Endothelial cell of umbilical vein (primary cell): ENCODE measurements around the gene ARHGEF26. TPM values are rescaled to one million over a fixed set of nuclear protein-coding genes. Genes with fewer than 3 reads are reported as not detected.

Experiments
- BruUV-seq: library from RNA; stranded (reverse); fragments of 400-500 nt; replicated peaks from 2 replicates; lab custom pipeline; 2021; lab: Mats Ljungman, UMichigan
- CTCF ChIA-PET: fragments of 300-600, 350-600 bp; sonication (Branson Sonifier 250); formaldehyde crosslinking; loops from one replicate; lab custom pipeline; 2021; ENCODE audit warnings: antibody characterized with exemption, inconsistent platforms; lab: Charles Lee
- POLR2A ChIA-PET: fragments of 300-600, 350-600 bp; sonication (Branson Sonifier 250); formaldehyde crosslinking; loops from one replicate; lab custom pipeline; 2021; ENCODE audit warnings: antibody characterized with exemption, inconsistent platforms; lab: Charles Lee
- DNase-seq: peaks from one replicate; pipeline ENCODE4 v3.0.0-alpha.2; 2011; ENCODE audit warnings: low read depth, low spot score
- FAIRE-seq: peaks from 2 replicates; lab custom pipeline; 2011; peaks lifted over from hg19 to GRCh38; lab: Jason Lieb, UNC
- H2AFZ ChIP-seq: 2 replicates; pipeline ENCODE4 v1.6.0; 2012; ENCODE audit warnings: low read depth, low read length, control low read depth, inconsistent platforms
- H3K27ac ChIP-seq: 2 replicates; pipeline ENCODE4 v1.5.1; 2011; ENCODE audit warnings: low read depth, mild to moderate bottlenecking, control low read depth, low read length, moderate library complexity; ENCODE audit not compliant: insufficient read depth
- H3K27me3 ChIP-seq, 2 experiments: 2 replicates each; pipeline versions ENCODE4 v1.6.0 to v1.6.1; 2011; ENCODE audit warnings: low read length in 2 of 2, mixed read lengths in 1 of 2; ENCODE audit not compliant: control insufficient read depth in 2 of 2, insufficient read depth in 2 of 2
- H3K36me3 ChIP-seq, 2 experiments: 2 replicates in 1 of 2; 3 replicates in 1 of 2; pipeline ENCODE4 v1.5.1; 2011; ENCODE audit warnings: low read length in 2 of 2, mild to moderate bottlenecking in 1 of 2, moderate library complexity in 1 of 2; ENCODE audit not compliant: control insufficient read depth in 2 of 2, insufficient read depth in 2 of 2; ENCODE audit errors: extremely low read depth in 1 of 2
- H3K4me1 ChIP-seq: 3 replicates; pipeline ENCODE4 v1.5.1; 2011; ENCODE audit warnings: mild to moderate bottlenecking, low read length; ENCODE audit not compliant: control insufficient read depth, insufficient read depth; ENCODE audit errors: extremely low read depth
- H3K4me2 ChIP-seq: 2 replicates; pipeline ENCODE4 v1.6.1; 2011; ENCODE audit warnings: low read length, control low read depth, mixed read lengths; ENCODE audit not compliant: insufficient read depth
- H3K4me3 ChIP-seq, 3 experiments: fragments of 200-600 bp in 1 of 3; sonication (generic), shearing (Covaris generic) in 1 of 3; replicated peaks in 1 of 3; 2 replicates each; pipeline ENCODE4 v1.5.1; 2011 to 2016; ENCODE audit warnings: control low read depth in 3 of 3, low read length in 3 of 3, mild to moderate bottlenecking in 2 of 3, inconsistent platforms in 1 of 3, low read depth in 1 of 3, moderate library complexity in 1 of 3; ENCODE audit not compliant: insufficient read depth in 1 of 3
- H3K79me2 ChIP-seq: 2 replicates; pipeline ENCODE4 v1.6.0; 2012; ENCODE audit warnings: low read length, inconsistent platforms; ENCODE audit not compliant: control insufficient read depth, insufficient read depth
- H3K9ac ChIP-seq: replicated peaks from 2 replicates; pipeline ENCODE3; 2011; ENCODE audit warnings: low read length, control low read depth; ENCODE audit not compliant: insufficient read depth; ENCODE audit errors: extremely low read depth
- H3K9me1 ChIP-seq: replicated peaks from 3 replicates; pipeline ENCODE4 v1.6.0; 2011; ENCODE audit warnings: mild to moderate bottlenecking, low read length; ENCODE audit not compliant: control insufficient read depth, insufficient read depth; ENCODE audit errors: extremely low read depth
- H3K9me3 ChIP-seq: replicated peaks from 2 replicates; pipeline ENCODE4 v1.5.1; 2012; ENCODE audit warnings: low read length, inconsistent platforms; ENCODE audit not compliant: control insufficient read depth, insufficient read depth
- H4K20me1 ChIP-seq: replicated peaks from 2 replicates; pipeline ENCODE3; 2011; ENCODE audit warnings: mild to moderate bottlenecking, low read length; ENCODE audit not compliant: control insufficient read depth, insufficient read depth; ENCODE audit errors: extremely low read depth
- CTCF ChIP-seq, 2 donors: IDR thresholded peaks; 1 replicate in 1 of 2; 2 replicates in 1 of 2; pipeline ENCODE4 v1.5.1; 2011; ENCODE audit warnings: low read length in 2 of 2, mild to moderate bottlenecking in 2 of 2, moderate library complexity in 2 of 2, control low read depth in 1 of 2, inconsistent platforms in 1 of 2, low read depth in 1 of 2; ENCODE audit not compliant: insufficient read depth in 1 of 2; ENCODE audit errors: extremely low read depth in 1 of 2
- EZH2 ChIP-seq: IDR thresholded peaks from 2 replicates; pipeline ENCODE4 v1.6.1; 2012; ENCODE audit warnings: borderline replicate concordance, low read depth, mild to moderate bottlenecking, moderate library complexity, low read length, inconsistent platforms; ENCODE audit not compliant: severe bottlenecking
- FOS ChIP-seq: IDR thresholded peaks from 2 replicates; pipeline ENCODE4 v1.6.1; 2011; ENCODE audit warnings: mild to moderate bottlenecking, low read length, moderate library complexity, borderline replicate concordance; ENCODE audit not compliant: insufficient read depth
- GATA2 ChIP-seq: IDR thresholded peaks from 2 replicates; pipeline ENCODE4 v1.7.0; 2011; ENCODE audit warnings: low read depth, mild to moderate bottlenecking, moderate library complexity, mixed read lengths, low read length; ENCODE audit not compliant: insufficient read length, insufficient read depth
- JUN ChIP-seq: IDR thresholded peaks from 2 replicates; pipeline ENCODE4 v1.6.1; 2011; ENCODE audit warnings: borderline replicate concordance, low read depth; ENCODE audit not compliant: insufficient read length, insufficient read depth
- MAX ChIP-seq: IDR thresholded peaks from 2 replicates; pipeline ENCODE4 v1.6.1; 2011; ENCODE audit not compliant: insufficient read depth, insufficient read length
- MYC ChIP-seq: IDR thresholded peaks from one replicate; pipeline ENCODE4 v1.6.1; 2011; ENCODE audit warnings: mild to moderate bottlenecking, low read depth, low read length
- POLR2A ChIP-seq: IDR thresholded peaks from 2 replicates; pipeline ENCODE4 v1.6.1; 2012; ENCODE audit warnings: low read depth, mild to moderate bottlenecking, control low read depth, low read length
- POLR2AphosphoS5 ChIP-seq: IDR thresholded peaks from 2 replicates; pipeline ENCODE4 v1.6.1; 2012; ENCODE audit warnings: low read depth, mild to moderate bottlenecking, control low read depth, low read length, moderate library complexity; ENCODE audit not compliant: insufficient read depth
- dilution Hi-C: fragments of 300-500 bp; cut with MboI; formaldehyde crosslinking; loops from one replicate; pipeline ENCODE4 v1.15.0; 2019; ENCODE audit warnings: low sequenced_read_pairs; ENCODE audit not compliant: extremely low pct_ligation_motif_present
- intact Hi-C: fragments of 100-400 bp; cut with micrococcal nuclease; formaldehyde crosslinking; loops from one replicate; pipeline ENCODE4 v1.10.0; 2022
- polyA plus RNA-seq, 4 experiments: library from polyadenylated mRNA; depleted of rRNA in 3 of 4; stranded (reverse) in 3 of 4; unstranded in 1 of 4; fragments of >200 nt; gene quantifications; 2 replicates each; pipeline versions ENCODE4 v1.2.1 to v1.2.3, GENCODE V29; 2011 to 2012; ENCODE audit warnings: missing spikeins in 1 of 4
- total RNA-seq: library from RNA; stranded (reverse); gene quantifications from 2 replicates; pipeline ENCODE4 v1.2.3, GENCODE V29; 2021

Gene ARHGEF26
- total and polyA plus RNA-seq, 2 donors (not counting 3 experiments of a cell fraction or from before 2014, with no cell fraction given), result 0.57 to 2.9 TPM

- CTCF ChIA-PET, result interaction anchor here (0.7 to 4.4 kb wide), 6 partner anchors 9 to 1994 kb away, joined by 3 to 12 read pairs (median 6); no protein-coding TSS in a partner anchor
- dilution Hi-C loops (no loop called here), intact Hi-C loops (no loop called here)
- Histone ChIP-seq H3K9ac (no peak overlapping the region), H3K36me3 (no peaks in the 10 kb centered on the region), H4K20me1 (no peaks in the 10 kb centered on the region), H3K79me2 (no peaks in the 10 kb centered on the region), H3K4me2 (no peak overlapping the region), H3K9me1 (no peaks in the 10 kb centered on the region), H3K27ac (no peak overlapping the region), H3K4me3 (no peak overlapping the region), H3K9me3 (no peaks in the 10 kb centered on the region), H3K27me3 (peaks cover 0 to 2% of the 10 kb centered on the region in 2 experiments), H2AFZ (no peak overlapping the region), H3K4me1 (no peaks in the 10 kb centered on the region)
- no peak for TF ChIP-seq EZH2
- peak; percentile 44 for TF ChIP-seq GATA2
- FAIRE-seq (no peak), DNase-seq (peak; percentile 67)
- POLR2A ChIA-PET, result no interaction called here
- BruUV-seq, result no TSS peak
Measured at GRCh38 chr3:154089421-154090420, 31.5 kb upstream of the ARHGEF26 start.

- H3K9me1 ChIP-seq, result no peaks in the 10 kb centered on the region
- no peak for TF ChIP-seq FOS
- TF ChIP-seq GATA2, result no peak
- TF ChIP-seq EZH2, result no peak
- TF ChIP-seq POLR2AphosphoS5, result no peak
- no peak for TF ChIP-seq JUN
- no peak for TF ChIP-seq MYC
- no peak for TF ChIP-seq POLR2A
- TF ChIP-seq MAX, result no peak
- no peak for TF ChIP-seq CTCF (IDR thresholded peaks at IDR 0.05; ENCODE audit: extremely low read depth in 1 of 2, insufficient read depth in 1 of 2, low read depth in 1 of 2, low read length in 2 of 2)
- H3K4me2 ChIP-seq, result no peak overlapping the region
- DNase-seq (no peak), FAIRE-seq (no peak)
- no peaks in the 10 kb centered on the region for H3K79me2 ChIP-seq
- no peaks in the 10 kb centered on the region for H3K36me3 ChIP-seq
- H3K27ac ChIP-seq, result no peak overlapping the region
- H3K4me1 ChIP-seq, result no peaks in the 10 kb centered on the region
- H3K9ac ChIP-seq, result no peak overlapping the region
- H3K9me3 ChIP-seq, result no peaks in the 10 kb centered on the region
- no peaks in the 10 kb centered on the region for H3K27me3 ChIP-seq
- dilution Hi-C loops (no loop called here), intact Hi-C loops (no loop called here)
- H4K20me1 ChIP-seq, result no peaks in the 10 kb centered on the region
- ChIA-PET POLR2A (no interaction called here), CTCF (interaction anchor here (0.6 to 1.2 kb wide), 2 partner anchors 158 to 160 kb away, joined by 3 to 4 read pairs; no protein-coding TSS in a partner anchor)
- no TSS peak for BruUV-seq
- no peak overlapping the region for H2AFZ ChIP-seq
- H3K4me3 ChIP-seq, result no peak overlapping the region
Measured at GRCh38 chr3:154094051-154094450, 27.1 kb upstream of the ARHGEF26 start.
